SHP77 (cell line): ENCODE data around the gene CDH15.
"Not testable (repeated sequence)": the region's sequence is repeated elsewhere in the genome, so short reads cannot be mapped to it uniquely, and the experiment has no call there.

Experiments used
- DNase-seq, 2 experiments: peaks; one replicate each; lab custom pipeline; 2025; lab: John Stamatoyannopoulos, UW

Gene CDH15

DNA sequence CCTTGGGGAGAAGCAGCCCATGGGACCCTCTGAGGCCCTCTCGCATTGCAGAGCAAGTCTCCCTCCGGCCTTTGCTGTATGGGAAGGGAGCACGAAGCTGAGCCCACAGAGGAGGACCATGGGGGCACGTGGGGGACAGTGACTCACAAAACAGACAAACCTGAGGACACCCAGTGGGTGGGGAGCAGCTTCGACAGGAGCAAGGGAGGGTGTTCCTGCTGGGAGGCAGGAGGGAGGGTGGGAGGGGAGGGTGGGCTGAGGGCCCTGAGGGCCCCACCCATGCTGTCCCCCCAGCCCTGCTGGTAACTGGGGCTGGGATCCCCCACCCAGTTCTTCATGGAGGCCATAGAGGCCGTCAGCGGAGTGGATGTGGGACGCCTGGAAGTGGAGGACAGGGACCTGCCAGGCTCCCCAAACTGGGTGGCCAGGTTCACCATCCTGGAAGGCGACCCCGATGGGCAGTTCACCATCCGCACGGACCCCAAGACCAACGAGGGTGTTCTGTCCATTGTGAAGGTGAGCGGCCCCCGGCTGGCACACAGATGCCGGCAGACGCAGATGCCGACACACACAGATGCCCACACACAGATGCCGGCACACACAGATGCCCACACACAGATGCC is 16.3 kb downstream of the CDH15 start:
- no peak for DNase-seq

DNA sequence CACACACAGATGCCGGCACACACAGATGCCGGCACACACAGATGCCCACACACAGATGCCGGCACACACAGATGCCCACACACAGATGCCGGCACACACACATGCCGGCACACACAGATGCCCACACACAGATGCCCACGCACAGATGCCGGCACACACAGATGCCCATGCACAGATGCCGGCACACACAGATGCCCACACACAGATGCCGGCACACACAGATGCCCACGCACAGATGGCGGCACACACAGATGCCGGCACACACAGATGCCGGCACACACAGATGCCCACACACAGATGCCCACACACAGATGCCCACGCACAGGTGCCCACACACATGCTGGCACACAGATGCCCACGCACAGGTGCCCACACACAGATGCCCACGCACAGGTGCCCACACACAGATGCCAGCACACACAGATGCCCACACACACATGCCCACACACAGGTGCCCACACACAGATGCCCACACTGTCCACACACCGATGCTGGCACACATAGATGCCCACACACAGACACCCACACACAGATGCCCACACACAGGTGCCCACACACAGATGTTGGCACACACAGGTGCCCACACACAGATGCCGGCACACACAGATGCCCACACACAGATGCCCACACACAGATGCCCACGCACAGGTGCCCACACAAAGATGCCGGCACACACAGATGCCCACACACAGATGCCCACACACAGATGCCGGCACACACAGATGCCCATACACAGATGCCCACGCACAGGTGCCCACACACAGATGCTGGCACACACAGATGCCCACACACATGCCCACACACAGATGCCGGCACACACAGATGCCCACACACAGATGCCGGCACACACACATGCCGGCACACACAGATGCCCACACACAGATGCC is 17.2 kb downstream of the CDH15 start:
- DNase-seq: not testable (repeated sequence)

DNA sequence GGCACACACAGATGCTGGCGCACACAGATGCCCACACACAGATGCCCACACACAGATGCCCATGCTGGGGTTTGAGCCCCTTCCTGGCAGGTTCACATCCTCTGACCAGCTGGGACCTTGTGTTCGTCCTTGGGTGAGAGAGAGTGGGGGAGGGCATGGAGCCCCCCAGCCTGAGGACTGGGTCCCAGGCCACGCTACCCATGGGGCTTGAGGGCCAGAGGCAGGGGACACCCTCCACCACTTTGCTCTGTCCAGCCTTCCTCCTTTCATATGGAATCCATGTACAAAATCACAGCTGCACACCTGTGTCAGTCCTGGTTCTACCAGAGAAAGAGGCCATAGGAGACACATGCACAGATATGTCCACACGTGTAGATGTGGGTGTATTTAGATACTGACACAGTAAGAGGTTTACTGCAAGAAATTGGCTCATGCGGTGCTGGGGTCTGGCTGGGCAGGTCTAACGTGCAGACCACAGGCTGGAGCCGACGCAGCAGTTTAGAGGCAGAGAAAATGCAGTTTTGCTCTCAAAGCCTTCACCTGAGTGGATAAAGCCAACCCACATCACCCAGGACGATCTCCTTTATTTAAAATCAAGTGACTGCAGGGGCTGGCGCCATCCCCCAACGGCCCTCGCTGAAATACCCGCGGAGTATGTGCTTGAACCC is 17.9 kb downstream of the CDH15 start:
- DNase-seq: no peak

DNA sequence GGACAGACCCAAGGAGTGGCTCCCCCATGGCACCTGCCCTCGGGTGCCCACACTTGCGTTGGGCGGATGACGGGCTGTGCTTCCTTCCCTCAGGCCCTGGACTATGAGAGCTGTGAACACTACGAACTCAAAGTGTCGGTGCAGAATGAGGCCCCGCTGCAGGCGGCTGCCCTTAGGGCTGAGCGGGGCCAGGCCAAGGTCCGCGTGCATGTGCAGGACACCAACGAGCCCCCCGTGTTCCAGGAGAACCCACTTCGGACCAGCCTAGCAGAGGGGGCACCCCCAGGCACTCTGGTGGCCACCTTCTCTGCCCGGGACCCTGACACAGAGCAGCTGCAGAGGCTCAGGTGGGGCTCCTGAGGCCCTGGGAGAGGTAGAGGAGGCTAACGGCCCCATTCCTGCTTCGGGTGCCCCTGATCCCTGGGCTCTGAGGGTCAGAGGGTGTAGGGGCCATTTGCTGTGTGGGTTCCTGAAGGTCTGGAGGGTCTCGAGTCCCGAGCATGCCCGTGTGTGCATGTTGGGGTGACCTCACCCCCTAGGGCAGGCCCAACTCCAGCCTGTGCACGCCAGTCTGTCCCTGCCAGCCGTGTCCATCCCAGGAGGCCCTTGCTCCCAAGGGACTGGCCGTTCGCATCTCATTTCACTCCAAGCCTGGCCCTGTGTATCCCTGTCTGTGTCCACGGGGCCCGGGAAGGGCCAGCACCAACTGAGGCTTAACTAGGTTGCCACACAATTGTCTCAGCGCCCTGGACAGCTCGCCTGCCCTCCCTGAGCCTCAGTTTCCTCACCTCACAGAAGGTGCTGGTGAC is 18.8 kb downstream of the CDH15 start:
- DNase-seq: no peak

DNA sequence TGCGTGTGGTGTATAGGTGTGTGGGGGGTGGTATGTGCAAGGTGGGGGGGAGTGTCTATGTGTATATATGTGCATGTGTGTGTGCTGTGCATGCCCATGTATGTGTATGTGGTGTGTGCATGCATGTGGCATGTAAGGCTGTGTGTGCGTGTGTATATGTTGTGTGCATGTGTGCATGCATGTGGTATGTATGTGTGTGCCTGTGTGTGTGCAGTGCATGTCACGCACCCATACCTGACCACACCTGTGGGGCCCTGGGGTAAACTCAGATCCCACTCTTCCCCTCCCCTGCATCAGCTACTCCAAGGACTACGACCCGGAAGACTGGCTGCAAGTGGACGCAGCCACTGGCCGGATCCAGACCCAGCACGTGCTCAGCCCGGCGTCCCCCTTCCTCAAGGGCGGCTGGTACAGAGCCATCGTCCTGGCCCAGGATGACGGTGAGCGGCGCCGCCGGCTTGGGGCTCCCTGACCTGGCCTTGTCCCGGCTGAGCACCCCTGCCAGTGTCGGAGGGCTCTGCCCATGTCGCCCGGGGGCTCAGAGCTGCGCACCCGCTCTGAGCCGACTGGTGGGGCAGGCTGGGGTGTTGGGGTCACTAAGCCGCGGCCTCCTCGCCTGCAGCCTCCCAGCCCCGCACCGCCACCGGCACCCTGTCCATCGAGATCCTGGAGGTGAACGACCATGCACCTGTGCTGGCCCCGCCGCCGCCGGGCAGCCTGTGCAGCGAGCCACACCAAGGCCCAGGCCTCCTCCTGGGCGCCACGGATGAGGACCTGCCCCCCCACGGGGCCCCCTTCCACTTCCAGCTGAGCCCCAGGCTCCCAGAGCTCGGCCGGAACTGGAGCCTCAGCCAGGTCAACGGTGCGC is 19.7 kb downstream of the CDH15 start:
- DNase-seq: no peak

DNA sequence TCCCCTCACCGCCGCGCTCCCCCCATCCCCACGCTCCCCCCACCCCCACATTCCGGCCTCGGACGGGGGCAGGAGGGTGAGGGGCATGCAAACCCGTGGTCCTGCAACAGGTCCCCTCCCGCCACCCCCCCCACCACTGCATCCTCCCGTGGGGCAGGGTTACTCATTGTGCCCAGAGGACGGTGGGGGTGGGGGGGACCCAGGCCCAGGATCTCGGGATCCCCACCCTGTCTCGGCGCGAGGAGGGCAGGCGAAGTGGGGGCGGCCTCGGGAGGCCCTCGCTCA is 20.3 kb downstream of the CDH15 start:
- no peak for DNase-seq

DNA sequence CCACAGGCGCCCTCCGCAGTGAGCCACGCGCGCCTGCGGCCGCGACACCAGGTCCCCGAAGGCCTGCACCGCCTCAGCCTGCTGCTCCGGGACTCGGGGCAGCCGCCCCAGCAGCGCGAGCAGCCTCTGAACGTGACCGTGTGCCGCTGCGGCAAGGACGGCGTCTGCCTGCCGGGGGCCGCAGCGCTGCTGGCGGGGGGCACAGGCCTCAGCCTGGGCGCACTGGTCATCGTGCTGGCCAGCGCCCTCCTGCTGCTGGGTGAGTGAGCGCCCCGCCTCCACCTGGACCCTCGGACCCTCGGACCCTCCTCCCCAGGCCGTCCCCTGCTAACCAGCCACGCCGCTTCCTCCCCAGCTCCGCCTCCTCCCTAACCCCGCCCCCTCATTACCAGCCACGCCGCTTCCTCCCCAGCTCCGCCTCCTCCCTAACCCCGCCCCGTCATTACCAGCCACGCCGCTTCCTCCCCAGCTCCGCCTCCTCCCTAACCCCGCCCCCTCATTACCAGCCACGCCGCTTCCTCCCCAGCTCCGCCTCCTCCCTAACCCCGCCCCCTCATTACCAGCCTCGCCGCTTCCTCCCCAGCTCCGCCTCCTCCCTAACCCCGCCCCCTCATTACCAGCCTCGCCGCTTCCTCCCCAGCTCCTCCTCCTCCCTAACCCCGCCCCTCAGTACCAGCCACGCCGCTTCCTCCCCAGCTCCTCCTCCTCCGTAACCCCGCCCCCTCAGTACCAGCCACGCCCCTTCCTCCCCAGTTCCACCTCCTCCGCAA is 20.8 kb downstream of the CDH15 start:
- peak; percentile 53 to 59 for DNase-seq

DNA sequence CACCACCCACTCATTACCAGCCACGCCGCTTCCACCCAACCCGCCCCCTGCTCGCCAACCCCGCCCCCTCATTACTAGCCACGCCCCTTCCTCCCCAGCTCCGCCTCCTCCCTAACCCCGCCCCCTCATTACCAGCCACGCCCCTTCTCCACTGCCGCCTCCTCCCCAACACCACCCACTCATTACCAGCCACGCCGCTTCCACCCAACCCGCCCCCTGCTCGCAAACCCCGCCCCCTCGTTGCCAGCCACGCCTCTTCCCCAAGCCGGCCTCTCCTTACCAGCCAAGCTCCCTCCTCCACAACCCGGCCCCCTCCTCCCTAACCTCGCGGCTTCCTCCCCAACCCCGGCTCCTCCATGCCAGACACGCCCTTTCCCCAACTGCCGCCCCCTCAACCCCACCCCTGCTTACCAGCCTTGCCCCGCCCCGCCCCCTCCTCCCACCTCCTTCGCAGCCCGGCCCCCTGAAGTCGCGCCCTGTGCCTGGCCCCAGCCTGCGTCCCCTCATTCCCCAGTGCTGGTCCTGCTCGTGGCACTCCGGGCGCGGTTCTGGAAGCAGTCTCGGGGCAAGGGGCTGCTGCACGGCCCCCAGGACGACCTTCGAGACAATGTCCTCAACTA is 21.5 kb downstream of the CDH15 start:
- peak in 1 of 2 experiments; percentile 57 for DNase-seq

DNA sequence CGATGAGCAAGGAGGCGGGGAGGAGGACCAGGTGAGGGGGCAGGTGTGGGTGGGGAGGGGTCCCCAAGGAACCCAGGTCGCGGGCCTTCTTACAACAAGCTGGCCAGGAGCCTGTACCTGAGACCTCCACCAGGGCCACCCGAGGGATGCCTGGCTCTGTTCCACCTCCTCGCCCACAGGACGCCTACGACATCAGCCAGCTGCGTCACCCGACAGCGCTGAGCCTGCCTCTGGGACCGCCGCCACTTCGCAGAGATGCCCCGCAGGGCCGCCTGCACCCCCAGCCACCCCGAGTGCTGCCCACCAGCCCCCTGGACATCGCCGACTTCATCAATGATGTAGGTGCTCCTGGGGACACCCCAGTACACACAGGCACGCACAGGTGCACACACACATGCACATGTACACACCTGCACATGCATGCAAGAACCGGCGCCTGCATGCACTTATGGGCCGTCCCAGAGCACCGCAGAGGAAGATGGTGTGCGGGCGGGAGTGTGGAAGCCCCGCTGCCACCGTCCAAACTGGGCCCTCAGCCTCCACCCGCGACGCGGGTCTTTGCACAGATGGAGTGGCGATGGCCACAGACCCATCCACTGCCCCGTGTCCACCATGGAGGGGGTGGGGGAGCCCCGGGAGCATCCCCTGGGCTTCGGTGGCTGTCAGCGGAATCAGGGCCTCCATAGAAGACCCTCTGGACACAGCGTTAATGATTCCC is 22.2 kb downstream of the CDH15 start:
- DNase-seq: no peak

DNA sequence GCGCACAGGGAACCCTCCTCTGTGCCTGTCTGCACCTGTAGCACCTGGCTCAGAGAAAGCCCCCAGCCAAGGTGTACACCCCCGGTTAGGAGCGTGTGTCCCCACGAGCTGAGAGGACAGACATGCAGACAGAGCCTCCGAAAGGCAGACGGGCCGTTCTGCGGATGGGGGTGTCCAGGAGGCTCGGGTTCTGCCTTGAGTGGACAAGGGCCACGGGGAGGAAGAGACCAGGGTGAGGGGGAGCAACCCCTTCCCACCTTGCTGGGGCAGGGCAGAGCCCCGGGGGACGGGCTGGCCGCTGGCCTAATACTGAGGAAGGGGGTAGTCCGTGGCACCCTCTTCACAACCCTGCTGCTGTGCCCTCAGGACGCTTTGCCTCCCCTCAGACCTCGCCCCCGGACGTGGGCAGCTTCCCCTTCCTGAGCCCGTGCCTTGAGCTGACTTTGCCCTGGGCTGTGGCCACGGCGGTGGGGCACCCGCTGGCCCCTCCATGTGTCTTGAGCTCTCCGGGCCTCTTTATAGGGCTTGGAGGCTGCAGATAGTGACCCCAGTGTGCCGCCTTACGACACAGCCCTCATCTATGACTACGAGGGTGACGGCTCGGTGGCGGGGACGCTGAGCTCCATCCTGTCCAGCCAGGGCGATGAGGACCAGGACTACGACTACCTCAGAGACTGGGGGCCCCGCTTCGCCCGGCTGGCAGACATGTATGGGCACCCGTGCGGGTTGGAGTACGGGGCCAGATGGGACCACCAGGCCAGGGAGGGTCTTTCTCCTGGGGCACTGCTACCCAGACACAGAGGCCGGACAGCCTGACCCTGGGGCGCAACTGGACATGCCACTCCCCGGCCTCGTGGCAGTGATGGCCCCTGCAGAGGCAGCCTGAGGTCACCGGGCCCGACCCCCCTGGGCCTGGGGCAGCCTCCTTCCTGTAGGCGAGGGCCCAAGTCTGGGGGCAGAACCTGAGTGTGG is 23.1 kb downstream of the CDH15 start:
- no peak for DNase-seq

DNA sequence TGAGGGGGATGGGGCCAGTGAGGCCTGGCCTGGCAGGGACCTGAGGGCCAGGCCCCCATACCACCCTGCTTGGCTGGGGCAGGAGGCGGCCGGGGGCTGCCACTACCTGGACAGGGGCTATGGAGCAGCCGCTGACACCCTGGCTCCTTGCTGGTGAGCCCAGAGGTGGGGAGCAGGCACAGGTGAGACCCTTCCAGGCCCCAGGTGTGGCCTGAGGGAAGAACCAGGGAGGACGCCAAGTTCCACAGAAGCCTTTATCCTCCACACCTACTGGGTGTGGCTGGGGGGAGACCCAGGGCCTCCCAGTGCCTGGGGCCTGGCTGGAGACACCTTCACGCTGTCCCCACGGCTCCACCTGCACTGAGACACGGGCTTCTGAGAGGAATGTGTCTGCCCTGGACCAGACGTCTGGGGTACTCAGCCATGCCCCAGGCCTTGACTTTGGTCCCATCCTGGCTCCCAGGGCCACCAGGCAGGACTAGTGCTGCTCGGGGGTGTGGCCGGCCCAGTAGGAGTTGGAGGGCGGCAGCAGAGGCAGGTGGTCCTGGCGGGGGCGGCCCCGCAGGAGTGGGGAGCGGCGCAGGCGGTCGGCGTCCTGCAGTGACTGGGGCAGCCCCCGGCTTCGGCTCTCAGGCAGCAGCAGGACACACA is 24.1 kb downstream of the CDH15 start:
- no peak for DNase-seq

DNA sequence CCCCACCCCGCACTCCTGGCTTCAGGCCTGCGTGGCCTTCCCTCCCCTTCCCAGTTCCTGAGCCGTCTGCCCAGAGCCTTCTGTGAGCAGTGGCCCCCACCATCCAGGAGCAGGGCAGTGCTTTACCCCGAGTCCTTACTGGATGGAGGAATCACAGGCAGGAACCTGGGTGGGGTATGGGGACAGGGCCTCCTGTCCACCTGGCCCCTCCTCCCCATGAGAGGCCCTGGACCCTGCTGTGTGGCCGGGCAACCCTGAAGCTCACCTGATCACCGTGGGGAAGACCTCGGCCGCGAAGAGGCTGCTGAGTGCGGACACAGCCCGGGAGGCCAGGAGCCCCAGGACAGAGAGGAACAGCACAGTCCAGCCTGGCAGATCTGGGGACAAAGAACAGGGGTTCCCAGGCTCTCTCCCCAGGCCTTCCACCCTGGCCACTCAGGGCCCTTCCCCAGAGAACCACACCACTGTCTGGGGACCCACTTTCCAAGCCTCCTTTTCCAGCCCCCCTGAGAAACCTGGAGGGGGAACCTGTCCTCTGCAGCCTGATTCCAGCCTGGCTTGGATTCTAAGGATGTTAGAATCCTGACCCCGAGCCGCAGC is 25.6 kb downstream of the CDH15 start:
- no peak for DNase-seq

DNA sequence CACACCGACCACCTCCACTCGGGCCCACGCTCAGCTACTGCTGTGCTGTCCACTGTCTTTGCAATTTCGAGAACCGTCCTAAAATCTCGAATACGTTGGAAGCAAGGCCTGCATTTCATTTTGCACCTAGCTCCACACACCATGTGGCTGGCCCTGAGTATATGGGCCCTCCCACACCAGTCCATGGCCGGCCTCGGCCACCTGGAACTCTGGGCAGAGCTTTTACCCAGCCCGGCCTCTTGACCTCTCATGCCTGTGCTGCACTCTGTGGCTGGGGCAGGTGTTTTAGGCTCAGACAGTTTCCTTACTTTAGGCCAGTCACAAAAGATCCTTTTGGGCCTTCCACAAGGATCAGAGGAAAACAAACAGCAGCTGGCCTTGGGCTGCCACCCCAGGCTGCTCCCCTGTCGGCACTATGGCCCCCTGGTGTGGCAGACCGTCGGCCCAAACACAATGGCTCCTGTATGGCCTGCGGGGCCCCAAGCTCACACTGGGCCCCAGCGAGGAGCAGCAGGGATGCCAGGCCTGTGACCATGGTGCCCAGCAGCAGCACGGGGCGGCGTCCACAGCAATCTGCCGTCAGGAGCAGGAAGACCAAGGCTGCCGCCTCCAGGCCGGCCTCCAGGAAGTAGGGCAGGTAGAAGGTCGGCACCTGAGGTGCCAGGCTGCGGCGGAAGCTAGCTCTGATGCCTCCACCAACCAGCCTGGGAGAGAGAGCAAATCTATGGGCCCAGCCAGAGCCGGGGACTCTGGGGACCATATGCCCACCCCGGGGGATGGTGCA is 26.3 kb downstream of the CDH15 start:
- no peak for DNase-seq

DNA sequence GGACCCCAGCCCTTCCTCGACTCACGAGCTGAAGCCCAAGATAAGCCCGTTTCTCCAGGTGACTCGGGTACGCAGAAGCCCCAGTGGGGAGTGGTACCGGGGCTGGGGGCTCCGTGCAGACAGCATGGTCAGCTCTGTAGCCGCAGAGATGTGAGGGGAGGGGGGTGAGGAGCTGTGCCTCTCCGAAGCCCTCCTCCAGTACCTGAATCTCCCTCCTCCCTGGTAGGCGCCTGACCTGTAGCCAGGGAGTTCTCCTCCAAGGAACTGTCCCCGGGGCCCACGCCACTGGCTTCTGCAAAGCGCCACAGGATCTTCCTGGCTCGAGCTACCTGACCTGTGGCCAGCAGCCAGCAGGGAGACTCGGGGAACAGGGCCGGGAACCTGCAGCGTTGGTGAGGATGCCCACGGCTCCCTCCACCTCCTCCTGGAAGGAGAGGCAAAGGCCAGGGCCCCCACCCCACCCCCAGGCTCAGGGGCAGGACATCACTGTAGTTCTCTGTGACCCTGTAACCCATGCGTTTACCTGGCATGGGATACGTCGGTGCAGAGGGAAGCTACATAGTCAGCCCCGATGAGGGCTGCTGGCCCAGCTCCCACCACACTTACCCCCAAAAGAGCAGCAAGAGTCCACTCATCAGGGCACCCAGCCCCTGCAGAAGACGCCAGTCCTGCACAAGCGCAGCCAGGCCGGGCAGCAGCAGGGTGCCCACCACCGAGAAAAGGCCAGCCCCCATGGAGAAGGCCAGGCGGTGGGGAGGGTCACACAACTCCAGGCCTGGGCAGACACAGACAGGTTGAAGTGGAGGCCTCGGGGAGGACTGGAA is 27.1 kb downstream of the CDH15 start:
- no peak for DNase-seq

DNA sequence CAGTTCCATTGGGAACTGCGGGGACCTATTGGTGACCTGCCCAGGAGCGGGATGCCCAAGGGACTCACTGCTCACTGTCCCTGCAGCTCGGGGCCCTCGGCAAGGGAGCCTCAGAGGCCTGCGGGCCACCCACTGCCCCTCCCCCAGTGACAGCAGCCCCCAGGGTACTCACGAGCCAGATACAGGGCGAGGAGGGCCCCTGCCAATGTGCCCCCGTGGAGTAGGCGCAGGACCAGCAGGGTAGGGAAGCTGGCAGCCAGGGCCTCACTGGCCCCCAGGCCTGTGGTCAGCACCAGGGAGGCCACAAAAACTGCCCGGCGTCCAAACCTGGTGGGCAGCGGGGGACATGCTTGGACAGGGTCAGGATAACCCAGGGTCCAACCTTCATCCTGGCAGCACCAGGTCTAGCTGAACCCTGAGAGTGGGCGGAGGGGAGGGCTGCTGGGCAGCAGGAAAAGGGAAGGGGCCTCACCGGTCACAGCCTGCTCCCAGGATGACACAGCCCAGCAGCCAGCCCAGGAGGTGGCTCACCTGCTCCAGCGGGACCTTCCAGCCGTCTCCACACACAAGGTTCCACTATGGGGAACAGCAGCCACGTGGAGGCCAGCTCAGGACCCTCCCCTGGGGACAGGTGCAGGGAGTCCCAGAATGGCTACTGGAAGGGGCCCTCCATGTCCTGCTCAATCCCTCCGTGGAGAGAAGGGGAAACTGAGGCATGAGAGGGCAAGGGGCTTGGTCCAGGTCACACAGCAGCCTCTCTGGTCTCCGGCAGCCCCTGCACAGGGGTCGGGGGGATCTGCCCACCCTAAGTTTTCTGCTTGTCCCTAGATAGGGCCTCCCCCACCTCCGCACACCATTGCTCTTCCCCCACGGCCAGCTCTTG is 27.9 kb downstream of the CDH15 start:
- DNase-seq: no peak
